T47D (cell line): ENCODE results near the gene TSPAN9.

ENCODE experiments used
- DNase-seq, 2 experiments: peaks; one replicate each; pipeline versions ENCODE4 v3.0.0 to v3.0.0-alpha.2; 2011 to 2012; ENCODE audit warnings: low read depth in 1 of 2, low spot score in 1 of 2
- JUND ChIP-seq: IDR thresholded peaks from 2 replicates; pipeline ENCODE4 v1.6.1; 2012; ENCODE audit warnings: low read depth
- in situ Hi-C: cut with HindIII; loops from 2 replicates; pipeline ENCODE4 v1.10.0; 2016; ENCODE audit warnings: low sequenced_read_pairs, low pct_unique_long_range_greater_than_20kb

Gene TSPAN9

GRCh38 chr12:3102771-3103410, 25.7 kb downstream of the TSPAN9 start:
- no peak for DNase-seq
- TF ChIP-seq JUND: no peak
- in situ Hi-C loops: no loop called here

GRCh38 chr12:3103806-3104205, 26.6 kb downstream of the TSPAN9 start:
- no peak for TF ChIP-seq JUND
- no peak for DNase-seq
- in situ Hi-C loops: no loop called here

- no peak for TF ChIP-seq JUND
- DNase-seq: no peak
- in situ Hi-C loops: no loop called here
These were observed 28.7 kb downstream of the TSPAN9 start for GRCh38 chr12:3105690-3106479.

GRCh38 chr12:3106579-3106978, 29.4 kb downstream of the TSPAN9 start:
- no peak for TF ChIP-seq JUND
- in situ Hi-C loops: no loop called here
- DNase-seq: no peak

GRCh38 chr12:3107071-3107583, 29.9 kb downstream of the TSPAN9 start:
- no peak for TF ChIP-seq JUND
- no peak for DNase-seq

GRCh38 chr12:3107954-3108353, 30.8 kb downstream of the TSPAN9 start:
- in situ Hi-C loops: no loop called here
- TF ChIP-seq JUND: no peak
- no peak for DNase-seq

More at GRCh38 chr12:3107071-3107583, 29.9 kb downstream of the TSPAN9 start:
- in situ Hi-C loops: no loop called here

DNA sequence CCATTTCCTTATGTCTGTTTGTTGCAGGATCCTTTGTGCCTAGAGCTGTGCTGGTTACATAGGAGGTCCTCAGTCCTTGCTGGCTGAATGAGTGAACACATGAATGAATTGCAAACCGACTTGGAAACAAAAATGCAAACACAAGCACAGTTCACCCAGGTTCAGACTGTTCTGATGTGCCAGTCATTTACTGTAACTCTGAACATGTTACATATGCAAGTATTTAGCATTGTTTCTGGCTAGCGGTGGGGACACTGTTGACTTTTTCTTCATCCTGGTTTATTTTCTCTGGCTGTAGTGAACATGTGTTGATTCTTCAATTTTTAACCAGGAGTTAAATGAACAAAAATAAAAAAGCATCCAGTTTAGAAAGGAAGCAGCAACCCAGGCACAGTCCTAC, 33.4 kb downstream of the TSPAN9 start:
- no peak for DNase-seq
- TF ChIP-seq JUND: no peak
- in situ Hi-C loops: no loop called here

DNA sequence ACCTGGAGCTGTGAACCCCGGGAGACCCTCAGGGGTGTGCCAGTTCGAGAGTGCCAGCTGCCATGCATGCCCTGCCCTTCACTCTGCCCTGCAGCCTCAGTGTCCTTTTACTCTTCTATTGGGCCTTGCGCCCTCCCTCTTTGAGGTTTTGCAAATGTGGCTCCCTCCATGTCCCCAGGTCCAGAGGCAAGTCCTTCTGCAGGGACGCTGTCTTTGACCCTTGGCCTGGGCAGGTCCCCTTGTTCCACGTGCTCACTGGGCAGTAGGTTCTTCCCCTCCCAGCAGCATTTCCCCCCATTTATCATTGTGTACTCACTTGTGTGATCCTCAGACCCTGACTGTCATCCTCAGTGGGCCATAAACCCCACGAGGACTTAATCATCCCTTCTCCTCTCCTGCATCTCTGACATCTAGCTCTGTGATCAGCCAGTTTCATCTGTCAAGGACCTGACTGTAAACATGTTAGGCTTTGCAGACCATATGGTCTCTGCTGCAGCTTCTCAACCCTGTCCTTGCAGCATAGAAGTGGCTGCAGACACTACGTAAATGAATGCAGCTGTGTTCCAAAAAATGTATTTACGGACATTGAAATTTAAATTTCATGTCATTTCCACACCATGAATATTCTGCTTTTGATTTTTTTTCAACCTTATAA, 36.6 kb downstream of the TSPAN9 start:
- DNase-seq: no peak
- in situ Hi-C loops: no loop called here
- TF ChIP-seq JUND: no peak

- no peak for DNase-seq
- in situ Hi-C loops: no loop called here
- TF ChIP-seq JUND: no peak
These were observed 37.5 kb downstream of the TSPAN9 start for GRCh38 chr12:3114671-3115070.

- no peak for TF ChIP-seq JUND
- DNase-seq: no peak
- in situ Hi-C loops: no loop called here
These were observed 37.9 kb downstream of the TSPAN9 start for GRCh38 chr12:3115078-3115477.

DNA sequence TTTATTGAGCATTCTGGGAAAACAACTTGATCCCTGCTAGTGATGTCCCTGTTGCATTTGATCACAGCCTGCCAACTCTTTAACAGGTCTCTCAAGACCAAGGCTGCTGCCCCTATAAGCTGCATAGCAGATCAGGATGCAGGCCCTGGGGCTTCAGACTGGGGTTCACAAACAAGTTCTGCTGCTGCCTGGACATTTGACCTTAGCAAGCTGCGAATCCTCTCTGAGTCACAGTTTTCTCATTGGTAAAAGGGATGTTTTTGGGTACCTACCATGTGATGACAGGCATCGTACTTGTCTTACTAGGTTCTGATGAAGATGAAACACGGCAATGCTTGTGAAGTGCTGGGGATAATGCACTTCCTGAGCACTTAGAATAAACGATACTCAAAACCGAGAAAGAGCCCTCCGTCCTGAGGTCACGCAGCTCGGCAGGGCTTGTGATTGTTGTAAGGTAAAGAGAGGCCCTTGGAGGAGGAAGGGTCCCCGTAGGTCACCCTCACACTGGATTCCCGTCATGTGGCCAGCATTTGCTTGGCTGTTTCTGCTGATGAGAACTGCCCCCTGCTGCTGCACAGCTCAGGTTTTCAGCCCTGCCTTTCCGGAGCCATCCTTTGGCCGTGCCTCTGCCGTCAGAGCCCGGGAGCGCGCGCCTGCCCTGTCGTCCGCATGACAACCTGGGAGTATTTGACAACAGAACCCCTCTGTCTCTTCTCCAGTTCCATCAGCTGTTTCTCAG, 39.1 kb downstream of the TSPAN9 start:
- TF ChIP-seq JUND: no peak
- no peak for DNase-seq
- in situ Hi-C loops: no loop called here

DNA sequence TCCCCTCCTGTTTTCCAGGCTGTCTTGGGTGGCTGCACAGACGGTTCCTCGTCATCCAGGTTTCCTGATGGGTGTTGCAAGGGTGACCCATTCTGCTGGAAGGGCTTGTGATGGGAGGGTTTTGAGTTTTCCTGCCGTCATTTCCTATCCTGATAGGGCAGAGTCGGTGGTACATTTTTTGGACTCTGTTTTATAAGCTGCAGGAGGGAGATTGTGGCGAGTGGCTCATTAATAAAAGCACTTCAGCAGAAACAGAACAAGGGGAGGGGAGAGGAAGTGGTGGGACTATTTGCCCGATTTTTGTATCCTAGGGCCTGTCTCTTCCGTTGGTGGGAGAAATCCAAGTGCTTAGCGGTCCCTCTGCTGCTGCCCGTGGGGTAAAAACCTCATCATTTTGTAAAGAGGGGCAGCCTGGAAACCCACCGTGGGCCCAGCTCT, 40.0 kb downstream of the TSPAN9 start:
- DNase-seq: no peak
- TF ChIP-seq JUND: no peak
- in situ Hi-C loops: no loop called here
